ENCODE measurements around the gene SMTN. TPM values are rescaled to one million over a fixed set of nuclear protein-coding genes. Genes with fewer than 3 reads are reported as not detected.

SMTN gene
- total RNA-seq, 1 donor from 2014 or later = 736 TPM

- H3K36me3 Mint-ChIP-seq (ENCODE audit: low read depth, unreplicated experiment) = no peaks in the 10 kb centered on the region
- H3K9me3 Mint-ChIP-seq (ENCODE audit: unreplicated experiment) = no peaks in the 10 kb centered on the region
- TF ChIP-seq CTCF (IDR thresholded peaks at IDR 0.05; ENCODE audit: unreplicated experiment) = no peak
- DNase-seq (ENCODE audit: low spot score) = no peak
- H3K27me3 Mint-ChIP-seq (ENCODE audit: unreplicated experiment) = peaks cover 4% of the 10 kb centered on the region
- peaks cover 5% of the 10 kb centered on the region for H3K4me1 Mint-ChIP-seq (ENCODE audit: unreplicated experiment)
- H3K4me3 Mint-ChIP-seq (ENCODE audit: unreplicated experiment) = no peak overlapping the region
- H3K27ac Mint-ChIP-seq (ENCODE audit: unreplicated experiment) = no peak overlapping the region
Observed at GRCh38 chr22:31126128-31126868, 45.2 kb downstream of the SMTN start.

GRCh38 chr22:31126869-31127175 lies 45.7 kb downstream of the SMTN start:
- no peak for DNase-seq (ENCODE audit: low spot score)
- Mint-ChIP-seq H3K27me3 (ENCODE audit: unreplicated experiment) (peaks cover 4% of the 10 kb centered on the region), H3K9me3 (ENCODE audit: unreplicated experiment) (no peaks in the 10 kb centered on the region), H3K4me1 (ENCODE audit: unreplicated experiment) (peaks cover 5% of the 10 kb centered on the region), H3K36me3 (ENCODE audit: low read depth, unreplicated experiment) (no peaks in the 10 kb centered on the region), H3K4me3 (ENCODE audit: unreplicated experiment) (no peak overlapping the region), H3K27ac (ENCODE audit: unreplicated experiment) (no peak overlapping the region)
- no peak for TF ChIP-seq CTCF (IDR thresholded peaks at IDR 0.05; ENCODE audit: unreplicated experiment)

GRCh38 chr22:31127181-31127772 lies 46.2 kb downstream of the SMTN start:
- no peak for DNase-seq (ENCODE audit: low spot score)
- Mint-ChIP-seq H3K36me3 (ENCODE audit: low read depth, unreplicated experiment) (no peaks in the 10 kb centered on the region), H3K9me3 (ENCODE audit: unreplicated experiment) (no peaks in the 10 kb centered on the region), H3K27me3 (ENCODE audit: unreplicated experiment) (peaks cover 4% of the 10 kb centered on the region), H3K4me3 (ENCODE audit: unreplicated experiment) (no peak overlapping the region), H3K4me1 (ENCODE audit: unreplicated experiment) (peaks cover under 1% of the 10 kb centered on the region), H3K27ac (ENCODE audit: unreplicated experiment) (no peak overlapping the region)
- TF ChIP-seq CTCF (IDR thresholded peaks at IDR 0.05; ENCODE audit: unreplicated experiment) = no peak

GRCh38 chr22:31128156-31128555 lies 47.0 kb downstream of the SMTN start:
- no peak overlapping the region for H3K4me3 Mint-ChIP-seq (ENCODE audit: unreplicated experiment)
- H3K27ac Mint-ChIP-seq (ENCODE audit: unreplicated experiment) = no peak overlapping the region
- H3K27me3 Mint-ChIP-seq (ENCODE audit: unreplicated experiment) = peaks cover 3% of the 10 kb centered on the region
- TF ChIP-seq CTCF (IDR thresholded peaks at IDR 0.05; ENCODE audit: unreplicated experiment) = no peak
- H3K36me3 Mint-ChIP-seq (ENCODE audit: low read depth, unreplicated experiment) = no peaks in the 10 kb centered on the region
- H3K9me3 Mint-ChIP-seq (ENCODE audit: unreplicated experiment) = no peaks in the 10 kb centered on the region
- no peaks in the 10 kb centered on the region for H3K4me1 Mint-ChIP-seq (ENCODE audit: unreplicated experiment)
- no peak for DNase-seq (ENCODE audit: low spot score)

- DNase-seq (ENCODE audit: low spot score) = no peak
- Mint-ChIP-seq H3K27ac (ENCODE audit: unreplicated experiment) (no peak overlapping the region), H3K36me3 (ENCODE audit: low read depth, unreplicated experiment) (no peaks in the 10 kb centered on the region), H3K4me1 (ENCODE audit: unreplicated experiment) (no peaks in the 10 kb centered on the region), H3K4me3 (ENCODE audit: unreplicated experiment) (no peak overlapping the region), H3K27me3 (ENCODE audit: unreplicated experiment) (no peaks in the 10 kb centered on the region), H3K9me3 (ENCODE audit: unreplicated experiment) (no peaks in the 10 kb centered on the region)
- no peak for TF ChIP-seq CTCF (IDR thresholded peaks at IDR 0.05; ENCODE audit: unreplicated experiment)
Observed at GRCh38 chr22:31130873-31131272, 49.8 kb downstream of the SMTN start.
